Stromal cell of bone marrow (primary cell): ENCODE results near the gene CXCL12.

ENCODE experiments used
- DNase-seq: peaks from one replicate; pipeline ENCODE4 v3.0.0-alpha.2; 2012; ENCODE audit warnings: low read depth

CXCL12 gene

DNA sequence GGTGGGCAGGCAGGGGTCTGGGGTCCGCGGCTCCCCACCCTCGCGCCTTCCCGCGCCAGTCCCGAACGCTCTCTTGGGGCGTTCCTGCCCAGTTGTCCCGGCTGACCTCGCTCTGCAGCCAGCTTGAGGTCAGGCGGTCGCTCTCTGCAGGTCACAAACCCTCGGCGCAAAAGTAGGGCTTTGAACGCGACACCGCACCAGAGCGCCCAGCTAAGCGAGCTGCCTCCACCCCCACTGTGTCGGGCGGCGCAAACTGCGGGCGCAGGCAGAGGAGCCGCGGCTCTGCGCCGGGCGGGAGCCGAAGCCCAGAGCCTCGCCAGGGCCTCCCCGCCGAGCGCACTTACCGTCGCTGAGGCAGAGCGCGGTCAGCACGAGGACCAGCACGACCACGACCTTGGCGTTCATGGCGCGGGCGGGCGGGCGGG is 284 bp downstream of the CXCL12 start:
- DNase-seq, result no peak

GRCh38 chr10:44383749-44384600 is 922 bp downstream of the CXCL12 start:
- DNase-seq, result peak; percentile 18

- no peak for DNase-seq
Observed at GRCh38 chr10:44382981-44383748, 1.7 kb downstream of the CXCL12 start.

GRCh38 chr10:44382131-44382858 is 2.6 kb downstream of the CXCL12 start:
- no peak for DNase-seq

GRCh38 chr10:44380829-44381600 is 3.9 kb downstream of the CXCL12 start:
- no peak for DNase-seq

DNA sequence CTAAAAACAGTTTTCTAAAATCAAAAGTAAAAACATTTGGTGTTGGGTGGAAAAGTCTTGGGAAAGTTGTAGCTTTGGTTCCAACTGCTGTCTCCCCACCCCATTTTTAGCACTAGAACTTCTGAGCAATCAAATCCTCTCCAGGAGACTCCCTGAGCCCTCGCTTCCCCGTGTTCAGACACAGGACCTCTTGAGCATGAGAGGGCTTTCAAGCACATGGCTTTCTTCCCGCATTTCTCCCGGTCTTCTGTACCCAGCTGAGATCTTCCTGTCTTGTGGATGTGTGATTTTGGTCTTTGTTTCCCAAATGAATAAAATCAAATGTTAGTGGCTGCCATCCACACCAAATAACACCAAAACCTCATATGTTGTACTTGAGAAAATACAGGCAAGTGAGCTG is 5.0 kb downstream of the CXCL12 start:
- no peak for DNase-seq

DNA sequence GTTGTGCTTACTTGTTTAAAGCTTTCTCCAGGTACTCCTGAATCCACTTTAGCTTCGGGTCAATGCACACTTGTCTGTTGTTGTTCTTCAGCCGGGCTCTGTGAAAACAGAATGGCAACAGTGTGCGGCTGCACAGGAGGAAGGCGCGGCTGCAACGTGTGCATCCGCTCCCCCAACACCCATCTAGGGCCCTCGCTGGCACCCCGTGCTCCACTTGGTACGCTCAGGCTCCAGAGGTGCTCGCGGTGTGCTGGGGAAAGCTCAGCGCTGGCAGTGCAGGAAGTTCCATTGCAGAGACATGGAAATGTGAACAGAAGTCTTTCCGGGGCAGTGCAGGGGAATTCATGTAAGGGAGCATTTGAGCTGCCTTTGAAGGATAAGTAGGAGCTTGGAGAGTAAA is 6.3 kb downstream of the CXCL12 start:
- no peak for DNase-seq

GRCh38 chr10:44377651-44378310 is 7.1 kb downstream of the CXCL12 start:
- no peak for DNase-seq

DNA sequence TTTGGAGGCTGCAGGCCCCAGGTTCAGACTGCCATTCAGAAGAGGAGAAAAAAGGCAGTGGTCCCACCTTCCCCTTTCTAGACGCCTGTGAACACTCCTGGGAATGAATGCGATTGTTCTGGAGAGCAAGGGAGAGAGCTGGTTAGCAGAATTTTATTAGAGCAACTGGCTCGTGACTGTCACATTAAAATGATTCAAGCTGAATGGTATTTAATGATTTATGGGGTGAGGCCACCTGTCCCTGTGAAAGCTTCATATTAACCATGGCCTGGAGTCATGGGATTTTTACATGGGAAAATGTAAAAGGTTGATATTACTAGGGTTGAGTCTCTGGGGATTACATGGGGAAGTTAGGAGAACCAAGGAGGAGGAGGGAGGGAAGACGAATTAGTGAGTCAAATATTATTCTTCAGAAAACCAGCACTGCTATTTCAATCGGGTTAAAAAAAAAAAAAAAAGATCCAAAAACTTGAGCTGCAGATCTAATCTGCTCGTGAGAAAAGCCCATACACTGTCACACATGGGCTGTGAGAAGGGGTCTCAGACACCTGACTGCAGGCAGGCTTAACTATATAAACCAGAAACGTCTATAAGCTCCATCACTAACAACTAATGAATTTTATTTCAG is 8.3 kb downstream of the CXCL12 start:
- no peak for DNase-seq

GRCh38 chr10:44374155-44374554 is 10.7 kb downstream of the CXCL12 start:
- DNase-seq, result no peak

GRCh38 chr10:44373341-44373995 is 11.4 kb downstream of the CXCL12 start:
- DNase-seq, result no peak

DNA sequence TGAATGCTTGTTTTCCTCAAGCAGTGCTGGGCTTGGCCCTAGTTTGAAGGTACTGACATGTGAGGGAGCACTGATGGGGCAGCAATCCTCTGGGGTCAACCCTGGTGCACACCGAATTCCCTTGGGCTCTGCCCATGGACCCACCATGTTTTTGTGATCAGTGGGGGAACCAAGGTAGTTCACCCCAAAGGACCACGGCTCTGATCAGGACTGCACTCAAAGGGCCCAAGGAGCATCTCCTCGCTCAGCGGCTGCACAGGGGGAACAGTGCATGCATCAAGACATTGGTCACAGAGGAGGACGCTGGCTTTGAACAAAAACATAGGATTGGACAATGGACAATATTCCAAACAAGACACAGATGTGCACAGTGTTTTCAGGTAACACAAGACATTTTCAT is 12.7 kb downstream of the CXCL12 start:
- DNase-seq, result no peak

DNA sequence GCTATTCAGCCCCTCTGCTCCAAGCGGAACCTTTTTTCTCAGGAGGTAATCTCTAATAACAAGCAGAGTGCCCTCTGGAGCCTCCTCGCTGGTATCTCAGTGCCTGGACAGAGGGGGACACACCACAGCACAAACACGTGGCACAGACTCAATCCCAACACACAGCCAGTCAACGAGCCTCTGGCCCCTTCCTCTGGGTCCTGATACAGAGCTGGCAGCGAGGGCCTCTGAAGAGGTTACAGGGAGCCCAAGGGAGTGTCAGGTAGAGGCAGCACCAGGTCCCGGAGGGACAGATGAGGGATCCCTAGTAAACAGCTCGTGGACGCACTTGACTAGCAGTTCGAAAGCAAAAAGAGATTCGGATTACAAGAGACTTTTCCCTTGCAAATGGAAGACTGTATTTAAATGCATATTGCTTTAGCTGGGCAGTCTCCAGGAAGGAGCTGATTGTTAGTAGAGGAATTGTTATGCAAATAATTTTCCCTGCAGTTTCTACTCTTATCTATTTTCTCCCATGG is 14.1 kb downstream of the CXCL12 start:
- no peak for DNase-seq

DNA sequence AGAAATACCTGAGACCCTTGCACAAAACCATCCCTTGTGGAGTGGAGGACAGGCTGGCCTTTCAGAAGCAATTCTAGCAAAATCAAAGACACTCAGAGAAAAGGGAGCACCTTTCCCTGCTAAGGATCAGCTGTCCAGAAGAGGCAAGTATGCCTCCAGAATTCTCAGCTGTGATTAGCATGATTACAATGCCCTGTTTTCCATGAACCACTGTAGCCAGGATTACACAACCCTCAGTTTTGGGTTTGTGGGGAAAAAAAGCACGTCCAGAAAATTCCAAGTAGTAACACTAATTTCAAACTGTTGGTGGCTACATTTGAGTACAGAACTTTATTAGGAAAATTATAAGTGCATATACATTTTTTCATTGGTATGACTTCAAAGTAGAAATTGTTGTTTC is 15.0 kb downstream of the CXCL12 start:
- DNase-seq, result peak; percentile 25

DNA sequence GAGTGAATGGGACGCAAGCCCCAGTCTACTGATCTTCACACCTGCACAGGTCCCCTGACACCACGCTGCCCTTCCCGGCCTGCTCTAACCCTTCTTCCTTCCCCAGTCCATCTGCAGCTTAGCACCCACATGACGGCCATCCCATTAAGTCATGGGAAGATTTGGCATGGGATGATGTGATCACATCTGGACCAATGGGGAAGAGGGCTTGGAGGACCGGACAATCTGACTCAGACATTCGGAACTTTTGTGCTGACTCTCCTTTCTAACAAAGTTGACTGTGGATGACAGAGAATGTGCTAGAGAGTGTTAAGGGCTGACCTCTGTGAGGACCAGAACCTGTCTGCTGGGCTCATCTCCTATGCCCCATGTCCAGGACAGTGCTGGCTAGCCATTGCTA is 15.6 kb downstream of the CXCL12 start:
- peak; percentile 57 for DNase-seq

- no peak for DNase-seq
Observed at GRCh38 chr10:44368637-44369036, 16.3 kb downstream of the CXCL12 start.

DNA sequence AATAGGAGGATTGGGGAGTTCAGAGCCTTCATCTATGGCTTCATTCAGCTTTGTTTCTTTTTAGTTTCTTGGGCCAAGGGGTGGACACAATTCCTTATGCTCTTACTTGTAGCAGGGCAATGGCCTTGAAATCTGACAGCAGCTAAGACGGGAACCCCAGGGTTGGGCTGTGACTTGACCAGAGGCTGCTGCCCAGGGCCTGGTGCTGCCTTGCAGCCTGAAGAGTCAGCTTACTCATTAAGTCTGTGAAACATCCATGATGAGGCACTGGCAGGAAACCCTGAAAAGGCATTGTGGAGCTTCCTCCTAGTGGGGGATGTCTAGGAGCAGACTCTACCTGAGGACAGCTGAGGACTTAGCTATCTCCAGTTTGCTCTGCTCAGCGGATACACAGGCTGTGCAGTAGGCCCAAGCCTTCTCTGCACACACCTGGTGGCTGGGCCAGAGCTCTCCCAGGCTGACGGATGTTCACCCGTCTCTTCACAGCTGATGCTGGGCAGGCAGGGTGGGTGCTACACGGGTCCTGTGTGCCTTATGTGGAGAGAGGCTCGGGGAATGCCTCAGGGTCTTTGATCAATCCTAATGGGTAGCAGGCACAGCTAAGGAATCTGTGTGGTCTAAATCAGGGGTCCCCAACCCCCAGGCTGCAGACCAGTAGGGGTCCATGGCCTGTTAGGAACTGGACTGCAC is 17.8 kb downstream of the CXCL12 start:
- no peak for DNase-seq

DNA sequence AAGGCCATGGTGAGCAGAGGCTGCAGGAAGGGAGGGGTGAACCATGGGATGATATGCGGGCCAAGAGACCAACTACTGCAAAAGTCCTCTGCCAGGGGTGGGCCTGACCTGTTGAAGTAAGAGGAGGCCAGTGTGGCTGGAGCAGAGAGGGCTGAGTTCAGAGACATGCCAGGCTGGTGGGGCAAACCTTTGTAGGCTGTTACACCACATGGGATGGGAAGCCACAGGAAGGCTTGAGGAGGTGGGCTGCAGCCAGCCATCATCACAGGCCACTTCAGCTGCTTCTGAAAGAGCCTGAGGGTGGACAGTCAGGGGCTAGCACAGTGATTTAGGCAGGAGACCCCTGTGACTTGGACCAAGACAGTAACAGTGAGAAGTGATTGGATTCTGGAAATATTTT is 20.3 kb downstream of the CXCL12 start:
- DNase-seq, result no peak

- DNase-seq, result no peak
Observed at GRCh38 chr10:44363716-44364115, 21.2 kb downstream of the CXCL12 start.
